Measurements from ENCODE around the gene ZFHX3.

ZFHX3 gene

GRCh38 chr16:72819345-72819744, 228.6 kb downstream of the ZFHX3 start:
- Histone ChIP-seq H3K4me2 (no peak overlapping the region), H3K9me3 (replicated peaks in 1 of 11) (no peaks in the 10 kb centered on the region), H3K9ac (no peak overlapping the region), H3K27ac (no peak overlapping the region), H3K27me3 (no peaks in the 10 kb centered on the region), H4K20me1 (peaks cover 0 to 47% (median 0%) of the 10 kb centered on the region in 11 experiments; a peak in 3 of 22 replicates), H3K4me1 (peaks cover under 1 to 10% (median 4%) of the 10 kb centered on the region in 10 experiments; a peak in 15 of 20 replicates), H3K36me3 (peaks cover 0 to 42% (median 0%) of the 10 kb centered on the region in 11 experiments; a peak in 4 of 22 replicates), H3K4me3 (no peak overlapping the region)
- no peak for TF ChIP-seq Cebpa-rat (IDR thresholded peaks at IDR 0.05)

- no peak overlapping the region for H3K27ac ChIP-seq
- H3K4me3 ChIP-seq, result no peak overlapping the region
Measured at GRCh38 chr16:72818236-72818845, 229.6 kb downstream of the ZFHX3 start.

GRCh38 chr16:72815348-72816318, 232.3 kb downstream of the ZFHX3 start:
- Histone ChIP-seq H3K4me2 (peak overlapping the region in 1 of 11 experiments; percentile 91; a peak in 1 of 22 replicates), H3K27me3 (no peaks in the 10 kb centered on the region), H3K27ac (no peak overlapping the region), H3K9ac (no peak overlapping the region), H4K20me1 (peaks cover 0 to 32% (median 0%) of the 10 kb centered on the region in 11 experiments; a peak in 3 of 22 replicates), H3K9me3 (replicated peaks in 1 of 11) (no peaks in the 10 kb centered on the region), H3K36me3 (peaks cover 0 to 39% (median 0%) of the 10 kb centered on the region in 11 experiments; a peak in 5 of 22 replicates), H3K4me1 (peaks cover 24 to 47% (median 35%) of the 10 kb centered on the region in 10 experiments), H3K4me3 (no peak overlapping the region)
- no peak for TF ChIP-seq Cebpa-rat (IDR thresholded peaks at IDR 0.05)

More at GRCh38 chr16:72818236-72818845, 229.6 kb downstream of the ZFHX3 start:
- Histone ChIP-seq H3K27me3 (no peaks in the 10 kb centered on the region), H3K4me1 (peaks cover 9 to 20% (median 14%) of the 10 kb centered on the region in 10 experiments), H3K4me2 (no peak overlapping the region), H4K20me1 (peaks cover 0 to 42% (median 0%) of the 10 kb centered on the region in 11 experiments; a peak in 3 of 22 replicates), H3K9ac (no peak overlapping the region), H3K9me3 (replicated peaks in 1 of 11) (no peaks in the 10 kb centered on the region), H3K36me3 (peaks cover 0 to 34% (median 0%) of the 10 kb centered on the region in 11 experiments; a peak in 4 of 22 replicates)
- TF ChIP-seq Cebpa-rat (IDR thresholded peaks at IDR 0.05), result no peak

GRCh38 chr16:72814226-72814625, 233.7 kb downstream of the ZFHX3 start:
- H3K4me2 ChIP-seq, result peak overlapping the region; percentile 52 to 91 (median 76); a peak in 18 of 22 replicates
- H3K9ac ChIP-seq, result no peak overlapping the region
- peaks cover 0 to 27% (median 0%) of the 10 kb centered on the region in 11 experiments; a peak in 3 of 22 replicates for H4K20me1 ChIP-seq
- H3K4me1 ChIP-seq, result peaks cover 24 to 47% (median 35%) of the 10 kb centered on the region in 10 experiments
- H3K27ac ChIP-seq, result no peak overlapping the region
- H3K36me3 ChIP-seq, result peaks cover 0 to 46% (median 0%) of the 10 kb centered on the region in 11 experiments; a peak in 6 of 22 replicates
- H3K4me3 ChIP-seq, result no peak overlapping the region
- TF ChIP-seq Cebpa-rat (IDR thresholded peaks at IDR 0.05), result no peak
- H3K27me3 ChIP-seq, result no peaks in the 10 kb centered on the region
- no peaks in the 10 kb centered on the region for H3K9me3 ChIP-seq (replicated peaks in 1 of 11)

- H3K27me3 ChIP-seq, result no peaks in the 10 kb centered on the region
- peaks cover 24 to 47% (median 35%) of the 10 kb centered on the region in 10 experiments for H3K4me1 ChIP-seq
- H3K27ac ChIP-seq, result peak overlapping the region in 9 of 11 experiments; percentile 40 to 77 (median 60); a peak in 17 of 22 replicates
- peaks cover 0 to 51% (median 0%) of the 10 kb centered on the region in 11 experiments; a peak in 6 of 22 replicates for H3K36me3 ChIP-seq
- peak overlapping the region in 4 of 11 experiments; percentile 7 to 58 (median 45); a peak in 6 of 22 replicates for H3K9ac ChIP-seq
- H3K9me3 ChIP-seq (replicated peaks in 1 of 11), result no peaks in the 10 kb centered on the region
- 0 out of 22 replicates have a peak, but pooled peaks of 1 of the 11 experiments have one; percentile 28 for TF ChIP-seq Cebpa-rat (IDR thresholded peaks at IDR 0.05)
- H3K4me2 ChIP-seq, result peak overlapping the region; percentile 52 to 91 (median 76)
- H3K4me3 ChIP-seq, result peak overlapping the region in 2 of 10 experiments; percentile 33 to 35; a peak in 3 of 20 replicates
- peaks cover 0 to 26% (median 0%) of the 10 kb centered on the region in 11 experiments; a peak in 3 of 22 replicates for H4K20me1 ChIP-seq
Measured at GRCh38 chr16:72812672-72813071, 235.3 kb downstream of the ZFHX3 start.

- Histone ChIP-seq H3K9me3 (replicated peaks in 1 of 11) (no peaks in the 10 kb centered on the region), H3K4me3 (no peak overlapping the region), H4K20me1 (peaks cover 0 to 22% (median 0%) of the 10 kb centered on the region in 11 experiments; a peak in 3 of 22 replicates), H3K27me3 (no peaks in the 10 kb centered on the region), H3K27ac (peak overlapping the region in 6 of 11 experiments; percentile 47 to 77 (median 72); a peak in 8 of 22 replicates), H3K9ac (peak overlapping the region in 2 of 11 experiments; percentile 29 to 58; a peak in 1 of 22 replicates), H3K4me2 (peak overlapping the region in 9 of 11 experiments; percentile 68 to 91 (median 81); a peak in 17 of 22 replicates), H3K36me3 (peaks cover 0 to 52% (median 0%) of the 10 kb centered on the region in 11 experiments; a peak in 6 of 22 replicates), H3K4me1 (peaks cover 24 to 47% (median 35%) of the 10 kb centered on the region in 10 experiments)
- no peak for TF ChIP-seq Cebpa-rat (IDR thresholded peaks at IDR 0.05)
Measured at GRCh38 chr16:72811876-72812275, 236.1 kb downstream of the ZFHX3 start.

- Histone ChIP-seq H3K9me3 (replicated peaks in 1 of 11) (no peaks in the 10 kb centered on the region), H3K4me3 (no peak overlapping the region), H3K9ac (no peak overlapping the region), H3K36me3 (peaks cover 0 to 58% (median 0%) of the 10 kb centered on the region in 11 experiments; a peak in 6 of 22 replicates), H4K20me1 (peaks cover 0 to 23% (median 0%) of the 10 kb centered on the region in 11 experiments; a peak in 3 of 22 replicates), H3K27me3 (no peaks in the 10 kb centered on the region), H3K4me1 (peaks cover 24 to 43% (median 35%) of the 10 kb centered on the region in 10 experiments), H3K27ac (peak overlapping the region in 1 of 11 experiments; percentile 0; a peak in 1 of 22 replicates), H3K4me2 (peak overlapping the region in 8 of 11 experiments; percentile 12 to 91 (median 76); a peak in 13 of 22 replicates)
- no peak for TF ChIP-seq Cebpa-rat (IDR thresholded peaks at IDR 0.05)
Measured at GRCh38 chr16:72811188-72811720, 236.7 kb downstream of the ZFHX3 start.

- H3K9ac ChIP-seq, result no peak overlapping the region
- H3K4me3 ChIP-seq, result no peak overlapping the region
- H3K36me3 ChIP-seq, result peaks cover 0 to 66% (median 0%) of the 10 kb centered on the region in 11 experiments; a peak in 6 of 22 replicates
- peak overlapping the region in 2 of 11 experiments; percentile 72 to 81; a peak in 2 of 22 replicates for H3K4me2 ChIP-seq
- H4K20me1 ChIP-seq, result peaks cover 0 to 24% (median 0%) of the 10 kb centered on the region in 11 experiments; a peak in 3 of 22 replicates
- peaks cover 24 to 43% (median 35%) of the 10 kb centered on the region in 10 experiments for H3K4me1 ChIP-seq
- H3K9me3 ChIP-seq (replicated peaks in 1 of 11), result no peaks in the 10 kb centered on the region
- TF ChIP-seq Cebpa-rat (IDR thresholded peaks at IDR 0.05), result no peak
- no peaks in the 10 kb centered on the region for H3K27me3 ChIP-seq
- H3K27ac ChIP-seq, result no peak overlapping the region
Measured at GRCh38 chr16:72810480-72810879, 237.4 kb downstream of the ZFHX3 start.

All from BLaER1 treated with 17β-estradiol and CSF1 and Interleukin-3, amounts not matched to agents 10 nM and 100 nM (cell line).